ENCODE measurements around the gene HS1BP3. TPM values are rescaled to one million over a fixed set of nuclear protein-coding genes. Genes with fewer than 3 reads are reported as not detected.

The HS1BP3 gene
- total RNA-seq, 1 donor from 2014 or later, result 21.0 TPM

DNA sequence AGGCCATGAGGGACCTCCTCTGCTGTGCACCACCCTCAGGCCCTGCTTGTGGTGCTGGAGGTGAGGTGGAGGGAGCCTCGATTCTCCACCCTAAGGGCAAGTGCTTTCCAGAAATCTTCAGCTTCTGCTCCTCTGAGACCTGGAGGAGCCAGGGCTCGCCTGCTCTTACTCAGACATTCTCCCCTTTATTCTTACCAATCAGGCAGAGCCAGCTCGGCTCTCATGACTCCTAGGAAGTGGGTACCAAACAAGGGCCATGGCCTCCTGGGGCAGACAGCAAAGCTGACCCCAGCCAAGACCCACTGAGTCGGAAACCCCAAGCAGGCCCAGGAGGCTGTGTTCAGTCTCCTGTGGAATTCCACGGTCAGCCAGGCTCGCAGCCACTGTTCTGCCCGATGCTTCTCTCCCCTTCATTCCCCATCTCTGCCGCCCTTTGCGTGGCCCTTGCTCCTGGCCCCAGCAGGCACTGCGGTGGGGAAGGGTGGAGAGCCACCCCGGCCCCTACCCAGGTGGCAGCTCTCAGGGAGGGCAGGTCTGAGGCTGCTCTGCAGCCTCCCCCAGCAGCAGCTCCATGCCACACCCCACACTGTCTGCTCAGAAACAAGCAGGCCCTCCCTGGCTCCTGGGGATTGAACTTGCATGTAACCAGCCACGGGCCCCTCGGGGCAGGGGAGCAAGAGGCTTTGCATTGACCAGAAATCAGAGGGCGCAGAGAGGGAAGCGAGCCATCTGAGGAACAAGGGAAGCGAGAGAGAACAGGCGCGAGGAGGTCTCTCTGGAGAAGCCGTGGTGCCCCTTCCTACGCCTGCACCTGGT is 24.0 kb downstream of the HS1BP3 start:
- Histone ChIP-seq H2AFZ (ENCODE audit: low read depth, low read length) (no peak overlapping the region), H3K79me2 (ENCODE audit: insufficient read depth, low read length) (no peaks in the 10 kb centered on the region), H3K4me3 (ENCODE audit: insufficient read depth, low read depth, low read length) (no peak overlapping the region), H3K9me3 (ENCODE audit: insufficient read depth, low read depth, low read length) (no peaks in the 10 kb centered on the region), H4K20me1 (ENCODE audit: insufficient read depth, low read length) (no peaks in the 10 kb centered on the region), H3K9ac (ENCODE audit: low read length) (no peak overlapping the region), H3K36me3 (ENCODE audit: insufficient read depth, low read length) (no peaks in the 10 kb centered on the region), H3K27me3 (ENCODE audit: insufficient read depth, low read length) (peaks cover 4% of the 10 kb centered on the region), H3K4me2 (ENCODE audit: low read length) (no peak overlapping the region), H3K4me1 (ENCODE audit: insufficient read depth, low read length) (peaks cover 5% of the 10 kb centered on the region), H3K27ac (ENCODE audit: low read depth, low read length) (no peak overlapping the region)
- DNase-seq (ENCODE audit: low read depth) (no peak), FAIRE-seq (no peak)
- H3K9me3 Mint-ChIP-seq (ENCODE audit: unreplicated experiment), result no peaks in the 10 kb centered on the region
- peaks cover 8% of the 10 kb centered on the region for H3K36me3 Mint-ChIP-seq (ENCODE audit: low read depth, unreplicated experiment)
- H3K27ac Mint-ChIP-seq (ENCODE audit: unreplicated experiment), result no peak overlapping the region
- H3K27me3 Mint-ChIP-seq (ENCODE audit: low read depth, unreplicated experiment), result peaks cover 2% of the 10 kb centered on the region
- H3K4me1 Mint-ChIP-seq (ENCODE audit: low read depth, unreplicated experiment), result peaks cover 5% of the 10 kb centered on the region
- H3K4me3 Mint-ChIP-seq (ENCODE audit: unreplicated experiment), result no peak overlapping the region
- TF ChIP-seq, protein P1, sequence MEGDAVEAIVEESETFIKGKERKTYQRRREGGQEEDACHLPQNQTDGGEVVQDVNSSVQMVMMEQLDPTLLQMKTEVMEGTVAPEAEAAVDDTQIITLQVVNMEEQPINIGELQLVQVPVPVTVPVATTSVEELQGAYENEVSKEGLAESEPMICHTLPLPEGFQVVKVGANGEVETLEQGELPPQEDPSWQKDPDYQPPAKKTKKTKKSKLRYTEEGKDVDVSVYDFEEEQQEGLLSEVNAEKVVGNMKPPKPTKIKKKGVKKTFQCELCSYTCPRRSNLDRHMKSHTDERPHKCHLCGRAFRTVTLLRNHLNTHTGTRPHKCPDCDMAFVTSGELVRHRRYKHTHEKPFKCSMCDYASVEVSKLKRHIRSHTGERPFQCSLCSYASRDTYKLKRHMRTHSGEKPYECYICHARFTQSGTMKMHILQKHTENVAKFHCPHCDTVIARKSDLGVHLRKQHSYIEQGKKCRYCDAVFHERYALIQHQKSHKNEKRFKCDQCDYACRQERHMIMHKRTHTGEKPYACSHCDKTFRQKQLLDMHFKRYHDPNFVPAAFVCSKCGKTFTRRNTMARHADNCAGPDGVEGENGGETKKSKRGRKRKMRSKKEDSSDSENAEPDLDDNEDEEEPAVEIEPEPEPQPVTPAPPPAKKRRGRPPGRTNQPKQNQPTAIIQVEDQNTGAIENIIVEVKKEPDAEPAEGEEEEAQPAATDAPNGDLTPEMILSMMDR (IDR thresholded peaks at IDR 0.05; ENCODE audit: insufficient read depth, low read depth, low read length), result no peak
- no peak for TF ChIP-seq EZH2 (IDR thresholded peaks at IDR 0.05; ENCODE audit: insufficient read depth, low read length)

DNA sequence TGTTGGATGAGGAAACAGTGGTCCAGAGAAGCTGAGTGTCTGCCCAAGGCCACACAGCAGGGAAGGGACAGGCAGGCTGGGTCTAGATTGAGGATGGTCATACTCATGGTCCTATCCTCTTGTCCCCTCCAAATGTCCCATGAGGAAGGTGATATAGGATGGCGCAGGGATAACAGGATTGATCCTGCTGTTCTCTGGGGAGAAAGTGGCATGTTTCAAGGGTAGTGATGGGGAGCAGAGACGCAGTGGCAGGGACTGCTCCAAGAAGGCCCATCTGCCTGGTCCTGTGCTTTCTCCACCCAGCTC is 24.6 kb downstream of the HS1BP3 start:
- TF ChIP-seq, protein P1 (IDR thresholded peaks at IDR 0.05; ENCODE audit: insufficient read depth, low read depth, low read length), result no peak
- TF ChIP-seq EZH2 (IDR thresholded peaks at IDR 0.05; ENCODE audit: insufficient read depth, low read length), result no peak
- no peaks in the 10 kb centered on the region for H3K9me3 ChIP-seq (ENCODE audit: insufficient read depth, low read depth, low read length)
- H3K27me3 ChIP-seq (ENCODE audit: insufficient read depth, low read length), result peaks cover 4% of the 10 kb centered on the region
- Mint-ChIP-seq H3K4me3 (ENCODE audit: unreplicated experiment) (no peak overlapping the region), H3K27me3 (ENCODE audit: low read depth, unreplicated experiment) (peaks cover 2% of the 10 kb centered on the region), H3K27ac (ENCODE audit: unreplicated experiment) (no peak overlapping the region), H3K36me3 (ENCODE audit: low read depth, unreplicated experiment) (peaks cover 8% of the 10 kb centered on the region), H3K4me1 (ENCODE audit: low read depth, unreplicated experiment) (peaks cover 5% of the 10 kb centered on the region), H3K9me3 (ENCODE audit: unreplicated experiment) (no peaks in the 10 kb centered on the region)
- no peak overlapping the region for H3K9ac ChIP-seq (ENCODE audit: low read length)
- DNase-seq (ENCODE audit: low read depth), result no peak
- H2AFZ ChIP-seq (ENCODE audit: low read depth, low read length), result no peak overlapping the region
- peaks cover 5% of the 10 kb centered on the region for H3K4me1 ChIP-seq (ENCODE audit: insufficient read depth, low read length)
- H3K79me2 ChIP-seq (ENCODE audit: insufficient read depth, low read length), result no peaks in the 10 kb centered on the region
- H4K20me1 ChIP-seq (ENCODE audit: insufficient read depth, low read length), result no peaks in the 10 kb centered on the region
- no peak overlapping the region for H3K4me2 ChIP-seq (ENCODE audit: low read length)
- no peak overlapping the region for H3K4me3 ChIP-seq (ENCODE audit: insufficient read depth, low read depth, low read length)
- H3K36me3 ChIP-seq (ENCODE audit: insufficient read depth, low read length), result no peaks in the 10 kb centered on the region
- no peak for FAIRE-seq
- H3K27ac ChIP-seq (ENCODE audit: low read depth, low read length), result no peak overlapping the region

All from astrocyte (in vitro differentiated cells and primary cell).